Measurements from ENCODE around the gene IFT43. TPM values are rescaled to one million over a fixed set of nuclear protein-coding genes. Genes with fewer than 3 reads are reported as not detected.

The IFT43 gene
- total and polyA plus RNA-seq, 2 donors (not counting 3 experiments of a cell fraction or from before 2014, with no cell fraction given): 22.3 to 39.0 TPM

DNA sequence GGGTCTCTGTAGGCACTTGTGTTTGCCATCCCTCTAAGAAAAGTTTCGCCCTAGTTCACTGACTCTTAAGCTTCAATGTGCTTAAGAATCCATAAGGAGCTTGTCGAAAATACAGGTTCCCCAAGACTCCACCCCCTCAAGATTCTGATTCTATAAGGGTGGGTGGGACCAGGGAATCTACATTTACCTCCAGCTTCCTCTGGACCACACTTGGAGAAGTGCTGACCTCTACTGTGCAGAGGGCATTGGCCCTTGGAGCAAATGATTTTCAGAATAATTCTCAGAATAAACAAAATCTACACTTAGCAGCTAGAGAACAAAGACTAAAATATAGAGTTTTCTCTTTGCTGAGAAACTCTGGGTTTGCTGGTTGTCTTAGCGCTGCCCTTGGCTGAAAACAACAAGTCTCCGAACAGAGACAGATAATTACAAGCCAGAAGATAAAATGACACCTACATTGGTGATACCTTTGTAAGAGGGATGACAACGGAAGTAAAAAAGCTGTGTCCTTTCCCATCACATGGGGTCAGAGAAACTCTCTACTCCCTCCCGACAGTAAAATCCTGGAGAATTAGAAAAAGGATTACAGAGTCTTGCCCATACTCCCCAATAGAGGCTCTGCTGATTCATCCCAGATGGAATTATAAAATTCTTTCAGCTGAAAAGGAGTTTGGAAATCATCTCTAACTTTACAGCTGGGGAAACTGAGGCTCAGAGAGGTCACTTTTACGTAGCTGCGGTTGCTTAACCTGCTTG is 8.6 kb upstream of the IFT43 start:
- FAIRE-seq: no peak
- POLR2A ChIA-PET: no interaction called here

DNA sequence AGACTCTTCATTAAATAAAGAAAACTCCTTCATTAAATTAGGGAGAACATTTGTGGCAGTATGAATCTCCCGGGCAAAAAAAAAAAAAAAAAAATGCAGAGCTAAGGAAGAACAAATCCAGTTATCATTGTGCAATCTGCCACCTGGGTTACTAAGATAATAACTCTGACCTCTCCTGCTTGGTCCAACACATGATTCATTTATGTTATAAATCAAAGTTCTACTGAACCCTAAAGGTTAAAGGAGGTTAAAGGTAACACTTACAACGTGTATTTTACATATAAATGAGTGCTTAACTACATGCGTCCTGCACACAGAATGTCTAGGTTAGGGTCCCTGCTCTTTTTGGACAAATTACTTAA is 8.0 kb upstream of the IFT43 start:
- CTCF ChIA-PET: interaction anchor here (0.6 to 12.4 kb wide), 8 partner anchors 13 to 266 kb away, joined by 3 to 617 read pairs (median 6); no protein-coding TSS in a partner anchor

More for the DNA sequence above, 8.6 kb upstream of the IFT43 start:
- CTCF ChIA-PET: interaction anchor here (0.6 to 12.4 kb wide), 8 partner anchors 12 to 266 kb away, joined by 3 to 617 read pairs (median 6); no protein-coding TSS in a partner anchor
- no peak for DNase-seq (ENCODE audit: low read depth, low spot score)
- dilution Hi-C loops (cut with MboI; ENCODE audit: extremely low pct_ligation_motif_present, low sequenced_read_pairs) (loop anchor here (25.0 kb wide), 1 partner anchor 265 kb away; no protein-coding TSS in a partner anchor), intact Hi-C loops (cut with micrococcal nuclease) (no loop called here)
- no peaks in the 10 kb centered on the region for H4K20me1 ChIP-seq (replicated peaks; ENCODE audit: control insufficient read depth, extremely low read depth, insufficient read depth, low read length)
- H3K4me2 ChIP-seq (ENCODE audit: insufficient read depth, low read length): no peak overlapping the region
- no peak overlapping the region for H3K4me3 ChIP-seq (replicated peaks in 1 of 3; ENCODE audit: insufficient read depth in 1 of 3, low read depth in 1 of 3, low read length in 3 of 3)
- no peaks in the 10 kb centered on the region for H3K27me3 ChIP-seq (ENCODE audit: control insufficient read depth in 2 of 2, insufficient read depth in 2 of 2, low read length in 2 of 2)
- no peaks in the 10 kb centered on the region for H3K79me2 ChIP-seq (ENCODE audit: control insufficient read depth, insufficient read depth, low read length)
- H3K27ac ChIP-seq (ENCODE audit: insufficient read depth, low read depth, low read length): no peak overlapping the region
- H3K9me1 ChIP-seq (replicated peaks; ENCODE audit: control insufficient read depth, extremely low read depth, insufficient read depth, low read length): no peaks in the 10 kb centered on the region
- no peak overlapping the region for H2AFZ ChIP-seq (ENCODE audit: low read depth, low read length)
- H3K36me3 ChIP-seq (ENCODE audit: control insufficient read depth in 2 of 2, extremely low read depth in 1 of 2, insufficient read depth in 2 of 2, low read length in 2 of 2): no peaks in the 10 kb centered on the region
- H3K9me3 ChIP-seq (replicated peaks; ENCODE audit: control insufficient read depth, insufficient read depth, low read length): no peaks in the 10 kb centered on the region
- H3K9ac ChIP-seq (replicated peaks; ENCODE audit: extremely low read depth, insufficient read depth, low read length): no peak overlapping the region
- no peak for TF ChIP-seq POLR2A (IDR thresholded peaks at IDR 0.05; ENCODE audit: low read depth, low read length)
- BruUV-seq (replicated peaks): no TSS peak
- peaks cover 8% of the 10 kb centered on the region for H3K4me1 ChIP-seq (ENCODE audit: control insufficient read depth, extremely low read depth, insufficient read depth, low read length)

More for the DNA sequence above, 8.0 kb upstream of the IFT43 start:
- dilution Hi-C loops (cut with MboI; ENCODE audit: extremely low pct_ligation_motif_present, low sequenced_read_pairs): loop anchor here (25.0 kb wide), 1 partner anchor 265 kb away; no protein-coding TSS in a partner anchor
- Histone ChIP-seq H3K9ac (replicated peaks; ENCODE audit: extremely low read depth, insufficient read depth, low read length) (no peak overlapping the region), H3K4me3 (replicated peaks in 1 of 3; ENCODE audit: insufficient read depth in 1 of 3, low read depth in 1 of 3, low read length in 3 of 3) (no peak overlapping the region), H3K27me3 (ENCODE audit: control insufficient read depth in 2 of 2, insufficient read depth in 2 of 2, low read length in 2 of 2) (no peaks in the 10 kb centered on the region), H4K20me1 (replicated peaks; ENCODE audit: control insufficient read depth, extremely low read depth, insufficient read depth, low read length) (no peaks in the 10 kb centered on the region), H3K9me3 (replicated peaks; ENCODE audit: control insufficient read depth, insufficient read depth, low read length) (no peaks in the 10 kb centered on the region), H3K79me2 (ENCODE audit: control insufficient read depth, insufficient read depth, low read length) (no peaks in the 10 kb centered on the region), H3K9me1 (replicated peaks; ENCODE audit: control insufficient read depth, extremely low read depth, insufficient read depth, low read length) (no peaks in the 10 kb centered on the region), H3K36me3 (ENCODE audit: control insufficient read depth in 2 of 2, extremely low read depth in 1 of 2, insufficient read depth in 2 of 2, low read length in 2 of 2) (no peaks in the 10 kb centered on the region), H2AFZ (ENCODE audit: low read depth, low read length) (no peak overlapping the region), H3K4me1 (ENCODE audit: control insufficient read depth, extremely low read depth, insufficient read depth, low read length) (peaks cover 8% of the 10 kb centered on the region), H3K27ac (ENCODE audit: insufficient read depth, low read depth, low read length) (no peak overlapping the region), H3K4me2 (ENCODE audit: insufficient read depth, low read length) (no peak overlapping the region)
- POLR2A ChIA-PET: no interaction called here
- DNase-seq (ENCODE audit: low read depth, low spot score): no peak
- FAIRE-seq: no peak
- intact Hi-C loops (cut with micrococcal nuclease): no loop called here
- no TSS peak for BruUV-seq (replicated peaks)
- TF ChIP-seq EZH2 (IDR thresholded peaks at IDR 0.05; ENCODE audit: borderline replicate concordance, low read depth, low read length, severe bottlenecking): no peak
- TF ChIP-seq, protein P1, sequence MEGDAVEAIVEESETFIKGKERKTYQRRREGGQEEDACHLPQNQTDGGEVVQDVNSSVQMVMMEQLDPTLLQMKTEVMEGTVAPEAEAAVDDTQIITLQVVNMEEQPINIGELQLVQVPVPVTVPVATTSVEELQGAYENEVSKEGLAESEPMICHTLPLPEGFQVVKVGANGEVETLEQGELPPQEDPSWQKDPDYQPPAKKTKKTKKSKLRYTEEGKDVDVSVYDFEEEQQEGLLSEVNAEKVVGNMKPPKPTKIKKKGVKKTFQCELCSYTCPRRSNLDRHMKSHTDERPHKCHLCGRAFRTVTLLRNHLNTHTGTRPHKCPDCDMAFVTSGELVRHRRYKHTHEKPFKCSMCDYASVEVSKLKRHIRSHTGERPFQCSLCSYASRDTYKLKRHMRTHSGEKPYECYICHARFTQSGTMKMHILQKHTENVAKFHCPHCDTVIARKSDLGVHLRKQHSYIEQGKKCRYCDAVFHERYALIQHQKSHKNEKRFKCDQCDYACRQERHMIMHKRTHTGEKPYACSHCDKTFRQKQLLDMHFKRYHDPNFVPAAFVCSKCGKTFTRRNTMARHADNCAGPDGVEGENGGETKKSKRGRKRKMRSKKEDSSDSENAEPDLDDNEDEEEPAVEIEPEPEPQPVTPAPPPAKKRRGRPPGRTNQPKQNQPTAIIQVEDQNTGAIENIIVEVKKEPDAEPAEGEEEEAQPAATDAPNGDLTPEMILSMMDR (IDR thresholded peaks at IDR 0.05; ENCODE audit: extremely low read depth in 1 of 2, insufficient read depth in 1 of 2, low read depth in 1 of 2, low read length in 2 of 2): no peak
- TF ChIP-seq GATA2 (IDR thresholded peaks at IDR 0.05; ENCODE audit: insufficient read depth, insufficient read length, low read depth, low read length): no peak
